ENCODE data around the gene SLC6A3.

The SLC6A3 gene

GRCh38 chr5:1481959-1482331 lies 36.7 kb upstream of the SLC6A3 start:
- no peak overlapping the region for H2AFZ ChIP-seq
- no peak for TF ChIP-seq CTCF (IDR thresholded peaks at IDR 0.05)
- H3K9me3 ChIP-seq (ENCODE audit: control insufficient read depth, low read length), result no peaks in the 10 kb centered on the region
- H3K27ac ChIP-seq, result no peak overlapping the region
- H3K36me3 ChIP-seq (ENCODE audit: control insufficient read depth, insufficient read depth, low read length), result no peaks in the 10 kb centered on the region
- H3K27me3 ChIP-seq (ENCODE audit: control insufficient read depth, insufficient read depth, low read length), result no peaks in the 10 kb centered on the region
- H3K9ac ChIP-seq, result no peak overlapping the region
- no peak overlapping the region for H3K4me2 ChIP-seq (ENCODE audit: low read length)
- no peaks in the 10 kb centered on the region for H3K79me2 ChIP-seq
- H3K4me1 ChIP-seq, result no peaks in the 10 kb centered on the region
- no peak overlapping the region for H3K4me3 ChIP-seq (ENCODE audit: low read depth, low read length)

DNA sequence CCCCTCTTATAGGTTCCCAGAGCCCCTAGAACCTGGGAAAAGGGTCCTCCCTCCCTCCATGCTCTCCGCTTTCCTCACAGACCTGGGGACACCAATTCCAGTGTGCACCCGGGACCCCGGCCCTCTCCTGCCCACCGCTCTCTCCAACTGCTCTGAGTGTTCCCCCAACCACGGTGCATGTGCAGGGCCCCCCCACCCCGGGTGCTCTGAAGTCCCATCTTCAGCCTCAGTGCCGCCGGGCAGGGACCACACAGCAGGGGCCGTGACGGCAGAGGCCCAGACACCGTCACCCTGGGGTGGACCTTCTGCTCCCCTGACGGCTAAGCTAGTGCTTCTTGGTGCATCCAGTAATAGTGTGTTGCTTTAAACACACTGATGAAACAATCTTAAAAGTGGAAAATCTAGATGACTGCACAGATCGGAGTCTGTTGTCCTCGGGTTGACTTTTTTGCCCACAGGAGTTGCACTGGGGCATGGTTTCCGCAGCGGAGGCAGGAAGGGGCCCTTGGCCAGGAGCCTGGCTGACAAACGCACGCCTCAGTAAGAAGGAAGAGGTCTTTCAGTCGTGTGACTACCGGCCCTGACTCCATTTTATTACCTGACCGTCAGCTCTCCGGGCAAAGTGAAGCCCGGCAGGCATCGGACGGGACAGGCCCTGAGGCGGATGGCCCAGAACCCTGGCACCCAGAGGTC lies 36.2 kb upstream of the SLC6A3 start:
- H3K4me2 ChIP-seq (ENCODE audit: low read length), result no peak overlapping the region
- H3K27ac ChIP-seq, result no peak overlapping the region
- H3K4me1 ChIP-seq, result no peaks in the 10 kb centered on the region
- H3K9ac ChIP-seq, result no peak overlapping the region
- no peaks in the 10 kb centered on the region for H3K79me2 ChIP-seq
- H3K4me3 ChIP-seq (ENCODE audit: low read depth, low read length), result no peak overlapping the region
- H2AFZ ChIP-seq, result no peak overlapping the region
- no peaks in the 10 kb centered on the region for H3K9me3 ChIP-seq (ENCODE audit: control insufficient read depth, low read length)
- no peaks in the 10 kb centered on the region for H3K36me3 ChIP-seq (ENCODE audit: control insufficient read depth, insufficient read depth, low read length)
- H3K27me3 ChIP-seq (ENCODE audit: control insufficient read depth, insufficient read depth, low read length), result no peaks in the 10 kb centered on the region
- no peak for TF ChIP-seq CTCF (IDR thresholded peaks at IDR 0.05)

DNA sequence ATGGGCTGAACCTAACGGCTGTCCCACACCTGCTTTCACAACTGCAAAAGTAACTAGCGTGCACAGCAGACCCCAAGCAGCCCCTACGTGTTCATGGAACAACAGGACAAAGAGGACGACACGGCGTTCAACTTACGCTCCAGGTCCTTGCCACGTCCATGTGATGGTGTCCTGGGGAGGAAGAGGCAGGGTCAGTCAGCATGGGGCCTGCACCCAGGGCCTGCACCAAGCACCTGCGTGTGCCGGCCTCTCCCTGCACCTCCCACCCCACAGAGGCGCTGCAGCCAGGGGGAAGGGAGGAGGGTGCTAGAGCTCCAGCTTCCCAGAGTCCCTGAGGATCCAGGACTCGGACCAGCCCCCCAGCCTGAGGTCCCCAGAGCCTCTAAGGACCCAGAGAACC lies 35.6 kb upstream of the SLC6A3 start:
- Histone ChIP-seq H3K27me3 (ENCODE audit: control insufficient read depth, insufficient read depth, low read length) (no peaks in the 10 kb centered on the region), H3K9me3 (ENCODE audit: control insufficient read depth, low read length) (no peaks in the 10 kb centered on the region), H3K9ac (no peak overlapping the region), H3K4me1 (no peaks in the 10 kb centered on the region), H3K4me3 (ENCODE audit: low read depth, low read length) (no peak overlapping the region), H3K79me2 (no peaks in the 10 kb centered on the region), H2AFZ (no peak overlapping the region), H3K4me2 (ENCODE audit: low read length) (no peak overlapping the region), H3K27ac (no peak overlapping the region), H3K36me3 (ENCODE audit: control insufficient read depth, insufficient read depth, low read length) (no peaks in the 10 kb centered on the region)
- no peak for TF ChIP-seq CTCF (IDR thresholded peaks at IDR 0.05)

- Histone ChIP-seq H2AFZ (no peak overlapping the region), H3K27me3 (ENCODE audit: control insufficient read depth, insufficient read depth, low read length) (no peaks in the 10 kb centered on the region), H3K36me3 (ENCODE audit: control insufficient read depth, insufficient read depth, low read length) (no peaks in the 10 kb centered on the region), H3K4me2 (ENCODE audit: low read length) (no peak overlapping the region), H3K4me3 (ENCODE audit: low read depth, low read length) (no peak overlapping the region), H3K79me2 (no peaks in the 10 kb centered on the region), H3K9me3 (ENCODE audit: control insufficient read depth, low read length) (no peaks in the 10 kb centered on the region), H3K27ac (no peak overlapping the region), H3K9ac (no peak overlapping the region), H3K4me1 (no peaks in the 10 kb centered on the region)
- no peak for TF ChIP-seq CTCF (IDR thresholded peaks at IDR 0.05)
Measured at GRCh38 chr5:1480217-1480616, 35.0 kb upstream of the SLC6A3 start.

DNA sequence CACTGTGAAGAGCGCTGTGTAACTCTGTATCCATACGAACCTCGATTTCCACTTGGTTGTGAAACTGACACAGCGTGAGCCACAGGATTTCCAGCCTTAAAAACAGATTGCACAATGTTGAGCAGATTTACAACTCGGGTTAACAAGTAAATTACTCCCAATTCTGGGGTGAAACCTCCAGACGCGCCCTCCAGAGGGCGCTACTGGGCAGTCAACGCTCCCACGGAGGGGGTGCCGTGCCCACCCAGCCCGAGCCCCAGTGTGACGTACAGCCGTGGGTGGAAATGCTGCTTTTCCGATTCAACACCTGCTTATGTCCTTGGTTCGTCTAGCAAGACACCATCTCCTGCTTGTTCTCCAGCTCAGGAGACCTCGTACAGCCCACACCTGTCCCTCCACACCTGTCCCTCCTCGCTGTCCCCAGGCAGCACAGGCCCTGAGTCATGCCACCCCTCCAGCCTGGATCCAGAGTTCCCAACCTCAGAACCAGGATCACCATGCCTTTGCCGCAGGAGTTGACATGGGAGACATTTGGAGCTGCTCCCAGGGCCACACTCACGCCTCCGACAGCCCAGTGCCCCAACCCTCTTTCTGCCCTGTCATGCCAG lies 34.4 kb upstream of the SLC6A3 start:
- Histone ChIP-seq H3K27me3 (ENCODE audit: control insufficient read depth, insufficient read depth, low read length) (no peaks in the 10 kb centered on the region), H3K4me1 (no peaks in the 10 kb centered on the region), H2AFZ (no peak overlapping the region), H3K36me3 (ENCODE audit: control insufficient read depth, insufficient read depth, low read length) (no peaks in the 10 kb centered on the region), H3K27ac (no peak overlapping the region), H3K4me2 (ENCODE audit: low read length) (no peak overlapping the region), H3K79me2 (no peaks in the 10 kb centered on the region), H3K4me3 (ENCODE audit: low read depth, low read length) (no peak overlapping the region), H3K9ac (no peak overlapping the region), H3K9me3 (ENCODE audit: control insufficient read depth, low read length) (no peaks in the 10 kb centered on the region)
- peak; percentile 28 for TF ChIP-seq CTCF (IDR thresholded peaks at IDR 0.05)

Data from parathyroid adenoma (tissue), 2 donors.